ENCODE results near the gene CNOT1. TPM values are rescaled to one million over a fixed set of nuclear protein-coding genes. Genes with fewer than 3 reads are reported as not detected.
"Not testable (repeated sequence)": the region's sequence is repeated elsewhere in the genome, so short reads cannot be mapped to it uniquely, and the experiment has no call there.

Gene CNOT1
- total RNA-seq, 1 donor from 2014 or later: 165 TPM

- no peak for DNase-seq
Observed at GRCh38 chr16:58582133-58582532, 47.5 kb downstream of the CNOT1 start.

GRCh38 chr16:58579587-58579986 lies 50.0 kb downstream of the CNOT1 start:
- no peak for DNase-seq

- DNase-seq: no peak
Observed at GRCh38 chr16:58578642-58579041, 51.0 kb downstream of the CNOT1 start.

DNA sequence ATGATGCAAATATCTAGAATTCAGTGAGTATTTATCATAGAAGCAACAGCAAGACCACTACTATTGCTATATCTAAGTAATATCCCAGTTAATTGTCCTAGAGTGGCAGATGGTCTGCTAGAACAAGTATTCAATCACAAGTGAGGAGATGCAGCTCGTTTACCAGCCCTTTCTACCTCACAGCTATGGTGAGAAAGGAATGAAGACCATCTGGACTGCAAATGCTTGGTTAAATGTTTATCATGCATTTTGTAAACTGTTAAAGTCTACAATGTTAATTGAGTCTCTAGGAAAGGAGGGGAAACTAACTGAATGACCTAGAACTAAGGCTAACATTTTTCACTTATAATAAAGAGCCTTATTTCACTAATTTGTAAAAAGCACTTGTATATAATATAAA lies 52.5 kb downstream of the CNOT1 start:
- no peak for DNase-seq

DNA sequence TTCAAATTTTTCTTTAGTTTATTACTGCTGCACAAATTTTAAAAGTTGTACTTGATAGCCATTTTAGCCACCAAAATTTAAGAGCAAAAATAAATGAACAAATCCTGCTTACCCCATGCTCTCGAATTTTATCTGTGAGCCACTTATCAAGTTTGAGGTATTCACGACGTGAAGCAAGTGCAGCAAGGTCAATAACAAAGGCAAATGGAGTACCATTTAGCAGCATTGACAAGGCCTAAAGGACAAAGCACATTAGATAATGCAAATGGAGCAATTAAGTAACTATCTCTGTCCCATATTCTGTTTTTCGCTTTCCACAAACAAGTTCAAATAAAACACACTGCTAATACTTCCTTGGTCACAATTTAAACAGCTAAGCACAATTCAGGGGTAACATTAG lies 54.7 kb downstream of the CNOT1 start:
- no peak for DNase-seq

DNA sequence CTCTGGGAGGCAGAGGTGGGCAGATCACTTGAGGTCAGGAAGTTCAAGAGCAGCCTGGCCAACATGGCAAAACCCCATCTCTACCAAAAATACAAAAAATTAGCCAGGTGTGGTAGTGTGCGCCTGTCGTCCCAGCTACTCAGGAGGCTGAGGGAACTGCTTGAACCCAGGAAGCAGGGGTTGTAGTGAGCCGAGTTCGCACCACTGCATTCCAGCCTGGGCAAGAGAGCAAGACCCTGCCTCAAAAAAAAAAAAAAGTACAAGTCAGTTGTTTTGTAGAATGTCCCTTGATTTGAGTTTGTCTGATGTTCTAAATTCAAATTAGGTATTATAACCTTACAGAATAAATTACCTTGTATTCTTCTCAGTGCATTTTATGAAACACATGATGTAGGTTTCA lies 63.9 kb downstream of the CNOT1 start:
- DNase-seq: not testable (repeated sequence)

- DNase-seq: no peak
Observed at GRCh38 chr16:58563775-58564174, 65.9 kb downstream of the CNOT1 start.

DNA sequence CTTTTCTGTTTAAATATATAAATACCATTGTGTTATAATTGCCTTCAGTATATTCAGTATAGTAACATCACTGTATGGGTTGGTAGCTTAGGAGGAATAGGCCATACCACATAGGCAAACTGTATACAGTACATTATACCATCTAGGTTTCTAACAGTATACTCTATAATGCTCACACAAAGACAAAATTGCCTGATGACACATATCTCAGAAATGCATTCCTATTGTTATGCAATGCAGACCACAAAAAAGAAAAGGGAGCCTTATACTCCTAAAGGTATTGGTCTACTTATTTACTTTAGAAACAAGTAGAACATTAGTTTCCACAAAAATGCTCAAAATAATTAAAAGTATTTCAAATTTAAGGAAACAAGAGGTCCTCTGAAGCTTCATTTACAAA lies 66.4 kb downstream of the CNOT1 start:
- no peak for DNase-seq

- no peak for DNase-seq
Observed at GRCh38 chr16:58556678-58557077, 72.9 kb downstream of the CNOT1 start.

GRCh38 chr16:58551496-58551895 lies 78.1 kb downstream of the CNOT1 start:
- DNase-seq: no peak

DNA sequence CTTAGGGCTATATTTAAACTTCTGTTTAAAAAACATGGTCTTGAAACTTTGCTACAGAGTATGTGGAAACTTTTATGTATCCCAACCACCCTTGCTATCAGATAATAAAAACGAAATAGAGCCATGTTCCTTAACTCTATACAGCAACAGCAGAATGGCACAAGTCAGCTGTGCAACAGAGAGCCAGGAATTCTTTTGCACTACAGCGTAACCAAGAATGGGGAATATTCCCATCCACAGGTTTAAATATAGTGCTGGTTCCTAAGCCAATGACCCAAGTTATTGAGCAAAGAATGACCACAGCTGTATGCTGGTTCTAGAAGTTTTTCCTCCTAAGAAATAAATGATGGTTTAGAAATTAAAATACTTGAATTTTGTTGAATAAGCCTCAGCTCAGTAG lies 81.2 kb downstream of the CNOT1 start:
- no peak for DNase-seq

DNA sequence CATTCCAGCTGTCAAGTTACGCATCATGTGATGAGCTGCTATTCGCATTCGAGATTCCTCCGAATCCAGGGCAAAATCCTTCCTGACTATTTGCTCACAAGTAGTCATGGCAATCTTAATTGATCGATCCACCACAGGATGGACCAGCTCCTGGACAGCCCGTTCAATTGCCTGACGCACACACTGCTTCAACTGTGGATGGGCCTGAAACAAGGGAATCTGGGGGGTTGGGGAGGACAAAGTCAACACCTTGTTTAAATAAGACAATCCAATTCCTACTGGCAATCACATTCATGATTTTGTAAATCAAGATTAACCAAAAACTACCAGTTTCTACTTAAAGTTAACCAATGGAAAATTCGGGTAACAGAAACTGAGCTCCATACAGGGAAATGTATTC lies 85.9 kb downstream of the CNOT1 start:
- no peak for DNase-seq

- DNase-seq: no peak
Observed at GRCh38 chr16:58542291-58542690, 87.3 kb downstream of the CNOT1 start.

DNA sequence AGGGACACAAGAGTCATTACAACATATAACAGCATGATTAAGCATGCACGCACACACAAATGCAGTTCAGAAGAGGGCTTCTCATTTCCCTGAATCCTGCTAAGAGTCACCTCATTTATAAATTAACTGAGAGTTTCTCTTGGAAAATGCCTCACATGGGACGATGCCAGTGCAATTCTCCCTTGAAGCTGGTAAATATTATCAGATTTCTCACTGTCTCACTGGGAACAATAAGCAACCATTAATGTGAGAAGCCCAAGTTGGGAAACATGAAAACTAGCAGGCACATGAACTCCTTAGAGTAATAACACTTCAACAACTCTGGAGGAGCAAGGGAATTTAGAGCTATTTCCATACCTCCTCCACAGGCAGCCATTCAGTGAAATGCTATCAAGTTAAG lies 87.9 kb downstream of the CNOT1 start:
- no peak for DNase-seq

DNA sequence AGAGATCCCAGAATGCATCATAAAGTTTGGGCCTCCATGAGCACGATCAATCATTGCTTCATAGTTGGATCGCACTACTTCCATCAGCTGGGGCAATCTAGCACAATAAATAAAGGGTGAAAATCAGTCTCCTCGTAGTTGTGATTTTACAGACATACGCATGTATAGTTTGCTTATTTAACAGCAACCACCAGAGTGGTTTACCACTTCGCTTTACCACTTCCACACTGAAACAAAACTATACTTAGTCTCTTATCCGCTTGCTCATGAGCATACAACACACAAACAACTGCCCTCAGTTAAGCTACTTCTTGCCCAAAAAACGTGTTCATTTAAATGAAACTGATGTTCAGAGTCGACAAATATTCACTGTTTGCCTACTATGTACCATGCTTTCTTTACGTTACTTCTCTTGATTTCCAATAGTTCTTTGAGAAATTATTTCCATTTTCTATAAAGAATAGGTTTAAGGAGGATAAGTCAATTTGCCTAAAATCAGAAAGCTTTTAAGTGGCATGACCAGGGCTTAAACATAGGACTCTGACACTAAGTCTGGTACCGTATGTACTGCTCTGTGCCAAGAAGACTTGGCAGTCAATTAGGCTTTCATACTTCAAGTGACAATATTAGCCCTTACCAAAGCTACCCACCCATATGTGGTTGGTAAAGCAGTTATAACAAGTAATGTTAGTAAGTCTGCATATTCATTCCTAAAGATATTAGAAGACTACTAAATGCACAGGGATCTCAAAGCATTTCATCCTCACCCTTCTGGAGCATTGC lies 92.3 kb downstream of the CNOT1 start:
- DNase-seq: no peak

GRCh38 chr16:58536278-58536677 lies 93.3 kb downstream of the CNOT1 start:
- DNase-seq: no peak

DNA sequence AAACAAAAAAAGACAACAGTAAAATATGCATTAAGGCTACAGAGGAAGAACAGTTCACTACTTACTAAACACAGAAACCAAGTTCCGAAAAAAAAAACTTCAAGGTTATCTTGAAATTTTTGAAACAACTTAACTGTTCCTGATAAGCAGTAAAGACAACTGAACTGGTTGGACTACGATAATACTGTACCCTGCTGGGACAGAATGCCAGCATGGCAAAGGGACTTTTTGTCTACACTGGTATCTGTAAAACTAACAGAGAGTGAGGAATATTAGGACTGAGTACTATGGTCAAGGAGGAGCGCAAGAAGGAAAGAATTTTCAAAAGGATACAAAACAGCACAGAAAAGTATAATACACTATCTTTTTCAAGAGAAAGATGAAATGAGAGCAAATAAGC lies 94.5 kb downstream of the CNOT1 start:
- DNase-seq: no peak

DNA sequence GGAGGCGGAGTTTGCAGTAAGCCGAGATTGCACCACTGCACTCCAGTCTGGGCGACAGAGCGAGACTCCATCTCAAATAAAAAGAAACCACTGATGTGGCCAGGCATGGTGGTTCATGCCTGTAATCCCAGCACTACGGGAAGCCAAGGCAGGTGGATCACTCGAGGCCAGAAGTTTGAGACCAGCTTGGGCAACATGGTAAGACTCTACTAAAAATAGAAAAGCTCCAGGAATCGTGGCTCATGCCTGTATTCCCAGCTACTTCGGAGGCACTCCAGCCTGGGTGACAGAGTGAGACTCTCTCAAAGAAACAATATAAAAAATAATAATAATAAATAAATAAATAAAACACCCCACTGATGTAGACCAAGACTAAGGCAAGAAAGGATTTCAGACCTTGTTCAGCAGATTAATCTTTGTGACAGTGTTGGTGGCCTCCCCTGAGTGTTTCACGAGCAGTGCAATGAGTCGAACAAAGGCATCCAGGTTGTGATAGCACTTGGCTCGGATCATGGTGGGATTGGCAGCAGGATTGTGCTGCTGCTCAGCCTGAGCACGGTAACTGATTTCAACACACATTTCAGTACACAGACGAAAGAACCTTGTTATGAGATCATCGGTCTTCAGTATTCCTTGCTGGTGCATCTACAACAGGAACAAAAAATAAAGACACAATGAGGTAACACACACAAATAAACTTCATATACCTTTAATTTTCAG lies 95.7 kb downstream of the CNOT1 start:
- DNase-seq: no peak

- DNase-seq: no peak
Observed at GRCh38 chr16:58532414-58532813, 97.2 kb downstream of the CNOT1 start.

- no peak for DNase-seq
Observed at GRCh38 chr16:58530179-58530578, 99.4 kb downstream of the CNOT1 start.

DNA sequence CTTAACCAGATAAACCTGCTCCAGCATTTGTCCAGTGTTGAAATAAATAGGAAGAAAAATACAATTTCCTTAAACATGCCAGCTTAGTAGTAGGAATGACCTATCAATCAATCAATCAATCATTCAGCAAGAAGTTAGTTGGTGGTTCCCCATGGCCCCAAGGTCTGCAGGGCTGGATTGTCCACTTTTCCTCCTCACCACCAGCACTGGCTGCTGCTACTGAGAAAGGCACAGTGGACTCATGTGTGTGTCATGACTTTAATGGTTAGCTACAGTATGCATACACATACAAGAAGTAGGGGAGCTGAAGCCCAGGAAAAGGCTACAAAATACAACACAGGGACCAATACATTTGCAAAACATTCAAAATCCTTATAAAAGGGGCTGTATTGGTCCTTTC lies 109.9 kb downstream of the CNOT1 start:
- DNase-seq: no peak

DNA sequence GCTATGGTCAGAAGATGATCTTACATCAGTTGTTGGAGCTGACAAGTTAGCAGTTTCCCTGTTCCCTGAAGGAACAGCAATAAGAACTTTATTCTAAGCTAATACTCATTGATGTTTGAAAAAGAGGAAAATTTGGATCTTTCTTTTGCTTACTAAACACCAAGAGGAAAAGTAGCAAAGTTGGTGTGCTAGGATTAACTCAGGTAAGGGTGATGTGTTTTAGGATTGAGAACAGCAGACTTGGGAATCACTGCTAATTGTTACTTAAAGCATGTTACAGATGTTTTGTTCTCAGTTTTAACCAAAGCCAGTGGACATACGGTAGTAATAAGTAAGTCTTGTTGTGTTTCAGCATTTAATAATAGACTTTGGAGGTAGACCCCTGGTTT lies 110.7 kb downstream of the CNOT1 start:
- DNase-seq: no peak

- no peak for DNase-seq
Observed at GRCh38 chr16:58518083-58518979, 111.3 kb downstream of the CNOT1 start.

Measured in tongue (tissue), 2 donors.